CD4-positive, alpha-beta T cell treated with Interleukin-15 for 1 hour (primary cell): ENCODE measurements around the gene GLI1.
"Not testable (repeated sequence)": the region's sequence is repeated elsewhere in the genome, so short reads cannot be mapped to it uniquely, and the experiment has no call there.

ENCODE experiments used
- DNase-seq: peaks from one replicate; pipeline ENCODE4 v3.0.0-alpha.2; 2020

The GLI1 gene

GRCh38 chr12:57476993-57477709, 17.6 kb downstream of the GLI1 start:
- DNase-seq, result no peak

- DNase-seq, result peak; percentile 81
Observed at GRCh38 chr12:57477710-57478681, 18.4 kb downstream of the GLI1 start.

- no peak for DNase-seq
Observed at GRCh38 chr12:57479043-57479375, 19.4 kb downstream of the GLI1 start.

GRCh38 chr12:57479376-57480115, 20.0 kb downstream of the GLI1 start, which contains the start of gene ARHGAP9:
TSS of gene ARHGAP9 (minus strand) at chr12:57479866. CDS start at chr12:57479406, 460 bp downstream.
- peak; percentile 81 for DNase-seq

- no peak for DNase-seq
Observed at GRCh38 chr12:57481671-57482070, 22.1 kb downstream of the GLI1 start.

GRCh38 chr12:57483466-57483865, 23.9 kb downstream of the GLI1 start:
- DNase-seq, result no peak

- DNase-seq, result no peak
Observed at GRCh38 chr12:57485695-57486094, 26.1 kb downstream of the GLI1 start.

- no peak for DNase-seq
Observed at GRCh38 chr12:57487055-57487596, 27.5 kb downstream of the GLI1 start.

GRCh38 chr12:57487597-57488401, 28.2 kb downstream of the GLI1 start, which contains the start of gene MARS1:
TSS of gene MARS1 (plus strand) at chr12:57488068. CDS start at chr12:57488091, 23 bp downstream.
- peak; percentile 94 for DNase-seq

GRCh38 chr12:57488402-57489156, 29.0 kb downstream of the GLI1 start:
- DNase-seq, result no peak

GRCh38 chr12:57489157-57489641, 29.6 kb downstream of the GLI1 start:
- no peak for DNase-seq

- DNase-seq, result no peak
Observed at GRCh38 chr12:57490126-57490525, 30.5 kb downstream of the GLI1 start.

GRCh38 chr12:57491393-57492280, 32.1 kb downstream of the GLI1 start:
- no peak for DNase-seq

- not testable (repeated sequence) for DNase-seq
Observed at GRCh38 chr12:57495051-57495701, 35.6 kb downstream of the GLI1 start.

GRCh38 chr12:57496822-57497221, 37.2 kb downstream of the GLI1 start:
- no peak for DNase-seq

GRCh38 chr12:57497223-57498131, 37.9 kb downstream of the GLI1 start:
- no peak for DNase-seq

GRCh38 chr12:57498132-57498502, 38.5 kb downstream of the GLI1 start:
- DNase-seq, result no peak

- no peak for DNase-seq
Observed at GRCh38 chr12:57498571-57498970, 39.0 kb downstream of the GLI1 start.
